Activated CD4-positive, CD25-positive, alpha-beta regulatory T cell treated with anti-CD3 and anti-CD28 coated beads, Interleukin-2, amount 50 U/mL, for 72 hours (primary cell): ENCODE measurements around the gene BMAL1.

Source experiments
- DNase-seq: peaks from one replicate; pipeline ENCODE4 v3.0.0; 2021

The BMAL1 gene

DNA sequence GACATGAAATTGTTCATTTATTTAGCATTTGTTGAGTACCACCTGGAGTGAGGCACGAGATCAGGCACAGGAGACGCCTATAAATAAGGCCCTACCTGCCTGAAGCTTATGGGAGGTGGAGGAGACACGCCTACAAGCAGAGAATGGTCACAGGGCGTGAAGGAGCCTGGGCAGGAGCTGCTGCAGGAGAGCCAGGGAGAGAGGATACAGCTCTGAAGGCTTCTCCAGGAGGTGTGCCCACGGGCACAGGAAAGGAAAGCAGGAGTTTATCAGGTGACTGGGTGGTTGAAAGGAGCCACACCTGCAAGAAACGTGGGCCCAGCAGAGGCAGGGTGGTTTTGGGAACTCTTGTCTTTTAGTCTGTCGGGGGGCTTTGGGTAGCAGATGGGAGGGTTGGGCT is 70.3 kb downstream of the BMAL1 start:
- no peak for DNase-seq

DNA sequence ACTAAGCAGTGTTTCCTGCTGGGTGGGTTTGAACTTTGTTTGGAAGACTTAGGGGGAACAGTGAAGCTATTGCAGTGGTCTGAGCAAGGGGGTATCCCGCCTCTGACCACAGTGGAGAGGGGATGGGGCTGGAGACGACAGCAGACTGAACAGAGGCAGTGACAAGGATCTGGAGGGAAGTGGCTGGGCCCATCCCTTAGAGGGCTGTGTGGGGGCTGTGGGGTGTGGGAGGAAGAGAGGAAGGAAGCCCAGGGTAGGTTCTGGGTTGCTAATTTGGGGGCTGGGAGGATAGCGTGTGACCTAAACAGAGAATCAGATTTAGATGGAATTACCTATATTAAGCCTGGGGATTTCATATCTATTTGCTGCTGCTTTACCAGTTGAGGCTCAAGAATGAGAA is 70.7 kb downstream of the BMAL1 start:
- DNase-seq, result no peak

DNA sequence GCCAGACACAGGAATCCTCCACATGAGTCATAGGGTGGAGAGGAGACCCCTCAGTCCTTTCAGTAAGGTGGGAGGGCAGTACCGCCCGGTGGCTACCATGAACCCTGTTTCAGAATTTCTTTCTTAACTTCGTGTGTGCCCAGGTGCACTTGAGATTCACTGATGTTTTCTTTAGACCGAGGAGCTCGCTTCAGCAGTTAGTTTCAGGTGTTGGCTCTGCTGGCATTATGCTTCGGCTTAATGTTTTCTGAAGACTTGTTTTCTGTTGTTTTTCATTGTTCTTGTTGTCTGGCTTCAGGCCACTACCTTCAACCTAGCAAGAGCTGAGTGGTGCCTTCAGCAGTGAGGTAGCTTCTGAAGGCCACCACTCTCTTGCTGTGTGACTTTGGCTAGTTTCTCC is 71.5 kb downstream of the BMAL1 start:
- DNase-seq, result no peak

DNA sequence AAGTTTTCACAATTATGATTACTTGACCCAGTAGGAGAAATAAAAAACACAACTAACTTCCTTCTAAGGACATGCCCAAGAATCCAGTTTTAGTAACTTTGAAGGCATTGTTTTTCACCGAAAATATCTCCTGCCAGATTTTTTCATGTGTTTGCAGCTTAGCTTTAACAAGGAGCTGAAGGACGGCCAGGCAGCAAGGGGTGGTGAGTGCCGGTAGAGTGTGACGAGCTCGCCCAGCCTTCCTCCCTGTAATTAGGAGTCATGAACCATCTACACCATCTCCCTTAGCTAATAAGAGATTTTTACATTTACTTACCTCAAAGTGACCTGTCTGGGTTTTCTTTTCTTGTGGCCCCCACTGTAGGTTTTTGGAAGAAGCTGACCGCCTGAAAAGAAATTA is 72.0 kb downstream of the BMAL1 start:
- no peak for DNase-seq

DNA sequence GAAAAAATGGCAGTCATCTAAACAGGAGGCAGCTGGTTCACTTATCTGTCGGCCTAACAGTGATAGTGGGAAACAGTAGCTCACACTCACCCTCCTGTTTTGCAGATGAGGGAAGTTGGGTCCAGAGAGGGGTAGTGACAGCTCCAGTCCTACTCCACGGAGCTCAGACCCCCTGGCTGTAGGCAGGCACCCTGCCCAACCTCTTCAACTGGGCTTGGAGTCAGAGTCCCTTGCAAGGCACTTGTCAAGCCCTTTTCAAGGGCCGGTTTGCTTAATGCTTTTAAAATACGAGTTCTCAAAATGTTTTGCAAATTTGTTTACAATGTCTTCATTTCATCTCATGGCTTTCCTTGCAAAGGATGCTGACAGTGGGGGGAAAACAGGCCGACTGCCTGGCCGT is 75.1 kb downstream of the BMAL1 start:
- DNase-seq, result no peak

DNA sequence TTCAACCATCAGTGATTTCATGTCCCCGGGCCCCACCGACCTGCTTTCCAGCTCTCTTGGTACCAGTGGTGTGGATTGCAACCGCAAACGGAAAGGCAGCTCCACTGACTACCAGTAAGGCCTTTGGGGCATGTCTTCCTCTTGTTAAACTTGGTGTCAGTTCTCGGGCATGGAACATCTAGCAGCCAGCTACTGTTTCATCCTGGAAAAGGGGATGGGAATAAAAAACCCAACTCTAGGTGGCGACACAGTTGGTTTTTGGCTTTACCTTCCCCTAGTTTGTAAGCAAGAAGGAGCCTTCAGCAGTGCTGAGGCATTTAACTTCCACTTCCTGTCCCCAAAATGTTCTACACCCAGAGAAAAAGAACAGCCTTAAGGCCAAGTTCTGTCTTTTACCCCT is 76.7 kb downstream of the BMAL1 start:
- DNase-seq, result no peak

DNA sequence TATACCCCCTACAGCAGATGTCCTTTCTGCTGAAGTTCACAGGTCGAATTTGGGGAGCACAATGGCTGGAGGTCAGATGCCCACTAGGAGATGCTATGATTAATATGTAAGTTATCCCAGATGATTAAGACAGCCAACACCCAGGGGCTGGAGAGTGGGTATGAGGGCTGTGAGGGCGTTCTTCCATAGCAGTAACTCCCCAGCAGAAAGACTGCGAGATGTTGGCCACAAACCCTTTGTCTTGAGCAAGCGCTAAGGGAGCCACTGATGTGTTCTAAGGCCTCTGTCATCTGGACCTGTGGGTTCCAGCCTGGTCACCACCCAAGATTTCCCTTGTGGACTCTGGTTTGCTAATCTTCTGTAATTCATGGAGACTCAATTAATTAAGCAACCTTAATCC is 77.6 kb downstream of the BMAL1 start:
- no peak for DNase-seq

DNA sequence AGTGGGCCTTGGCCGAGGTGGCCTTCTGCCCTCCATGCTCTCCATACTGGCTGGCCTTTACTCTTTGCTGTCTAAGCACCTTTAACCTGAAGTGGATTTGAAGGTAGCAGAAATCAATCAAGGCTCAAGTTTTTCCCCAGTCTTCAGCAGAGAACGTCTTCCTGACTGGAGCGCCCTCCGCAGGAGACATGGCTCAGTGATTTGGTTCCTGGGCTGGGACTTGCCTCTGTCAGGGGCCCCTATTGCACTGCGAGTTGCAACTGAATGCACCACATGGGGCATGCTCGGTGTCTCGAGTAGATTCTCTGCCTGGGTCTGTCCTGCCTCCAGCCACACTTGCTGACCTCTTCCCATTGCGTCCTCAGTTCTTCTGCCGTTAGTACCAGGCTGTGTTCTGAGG is 79.6 kb downstream of the BMAL1 start:
- no peak for DNase-seq

DNA sequence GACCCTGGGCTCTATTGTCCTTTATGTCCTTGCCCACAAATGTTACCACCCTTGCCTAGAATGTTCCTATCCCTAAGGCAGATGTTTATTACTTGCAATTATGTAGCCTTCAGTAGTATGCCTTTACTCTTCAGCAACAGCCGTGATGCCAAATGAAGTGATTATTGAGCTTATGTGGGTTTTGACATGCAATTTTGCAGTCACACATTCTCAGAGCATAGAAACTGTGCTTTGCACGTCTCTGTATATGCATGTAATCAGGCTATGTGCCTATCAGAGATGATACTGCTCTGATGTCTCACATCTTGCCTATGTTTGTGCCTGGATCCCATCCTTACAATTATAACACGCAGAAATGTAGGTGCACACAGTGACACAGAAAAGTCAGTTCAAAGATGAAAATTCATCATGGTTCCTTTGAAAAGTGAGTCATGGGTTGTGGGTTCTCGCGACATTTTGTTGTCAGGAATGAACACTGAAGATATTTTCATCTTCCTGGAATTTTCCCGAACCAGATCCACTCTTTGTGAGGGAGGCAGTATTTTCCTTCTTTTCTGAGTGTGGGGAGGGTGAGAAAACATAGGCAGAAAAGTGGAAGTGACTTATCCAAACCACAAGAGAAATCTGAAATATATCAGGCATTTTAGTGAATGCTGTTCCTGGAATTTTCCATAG is 81.1 kb downstream of the BMAL1 start:
- no peak for DNase-seq

DNA sequence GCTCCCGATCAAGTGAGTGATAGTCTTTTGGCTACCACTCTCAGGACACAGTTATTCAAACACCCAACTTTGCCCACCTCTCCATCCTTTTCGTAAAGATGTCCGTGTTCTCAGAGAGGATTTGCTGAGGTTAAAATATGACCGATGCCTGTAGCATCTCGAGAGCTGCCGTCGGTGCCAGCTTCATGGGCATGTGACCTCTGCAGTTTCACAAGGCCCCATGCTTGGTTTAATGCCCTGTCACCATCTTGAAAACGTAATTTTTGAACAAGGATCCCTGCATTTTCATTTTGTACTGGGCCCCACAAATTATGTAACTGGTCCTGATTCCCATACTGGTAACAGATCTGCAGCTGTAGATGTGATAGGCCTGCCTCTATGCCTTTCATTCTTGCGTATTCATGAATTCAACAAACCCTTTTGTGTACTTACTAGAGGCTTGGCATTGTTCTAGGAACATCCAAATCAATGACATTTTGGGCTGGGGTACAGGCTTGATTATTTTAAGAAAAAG is 85.1 kb downstream of the BMAL1 start:
- no peak for DNase-seq

DNA sequence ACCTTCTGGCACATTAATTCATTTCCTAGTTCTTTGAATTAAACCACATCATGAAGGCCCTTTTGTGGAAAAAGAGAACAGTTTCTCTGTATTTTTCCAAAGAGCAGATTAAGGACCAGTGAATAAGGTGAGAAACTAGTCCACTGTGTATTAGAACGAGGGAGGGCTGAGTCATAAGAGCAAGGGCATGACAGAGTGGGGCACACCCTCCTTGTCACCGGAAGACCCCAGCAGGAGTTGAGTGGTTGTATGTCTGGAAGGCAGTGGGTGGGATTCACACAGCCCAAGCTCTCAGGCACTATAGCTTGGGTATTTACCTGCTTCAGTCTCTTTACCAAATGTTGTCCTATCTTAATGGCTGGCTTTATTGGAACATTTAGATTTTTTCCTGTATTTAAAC is 86.8 kb downstream of the BMAL1 start:
- DNase-seq, result no peak

DNA sequence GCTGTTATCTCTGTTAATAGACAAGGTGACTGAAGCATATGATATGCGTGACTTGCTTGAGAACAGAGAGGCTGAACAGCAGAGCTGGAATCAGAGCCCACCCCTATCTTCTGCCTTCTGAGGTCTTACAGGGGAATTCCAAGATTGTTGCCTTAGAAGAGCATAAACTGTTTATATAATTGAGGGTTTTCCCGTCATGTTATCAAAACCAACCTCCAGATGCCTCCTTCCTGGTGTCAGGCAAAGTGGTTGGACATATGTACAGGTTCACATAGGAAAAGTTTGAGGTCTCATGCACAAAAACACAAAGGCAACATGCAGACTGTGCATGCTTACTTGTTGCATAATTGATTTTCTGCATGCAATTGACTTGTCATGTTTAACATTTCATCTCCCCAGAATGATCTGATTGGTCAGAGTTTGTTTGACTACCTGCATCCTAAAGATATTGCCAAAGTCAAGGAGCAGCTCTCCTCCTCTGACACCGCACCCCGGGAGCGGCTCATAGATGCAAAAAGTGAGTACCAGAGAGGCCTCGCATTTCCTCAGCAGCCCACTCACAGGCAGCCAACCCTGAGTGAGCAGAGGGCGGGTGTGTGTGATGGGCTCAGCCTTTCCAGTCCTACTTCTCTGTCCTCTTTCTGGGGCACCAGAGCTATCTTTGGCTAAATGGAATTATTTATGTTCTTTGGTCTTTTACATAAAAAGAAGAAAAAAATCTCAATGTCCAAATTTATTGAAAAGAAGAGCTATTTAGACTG is 88.9 kb downstream of the BMAL1 start:
- DNase-seq, result no peak

DNA sequence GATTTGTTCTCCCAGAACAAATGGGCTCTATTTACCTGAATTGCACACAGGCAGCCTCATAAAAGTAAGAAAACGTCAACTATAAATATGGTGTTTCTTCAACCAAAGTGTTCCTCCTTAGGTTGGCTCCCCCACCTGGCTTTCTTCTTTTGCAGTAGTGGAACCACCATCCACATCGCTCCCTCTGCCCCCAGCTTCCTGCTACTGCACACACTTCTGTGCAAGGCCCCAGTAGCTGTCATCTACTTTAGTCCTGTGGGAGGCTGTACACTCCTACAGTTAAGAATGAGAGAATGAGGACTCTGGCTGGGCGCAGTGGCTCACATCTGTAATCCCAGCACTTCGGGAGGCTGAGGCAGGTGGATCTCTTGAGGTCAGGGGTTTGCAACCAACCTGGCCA is 89.5 kb downstream of the BMAL1 start:
- no peak for DNase-seq

DNA sequence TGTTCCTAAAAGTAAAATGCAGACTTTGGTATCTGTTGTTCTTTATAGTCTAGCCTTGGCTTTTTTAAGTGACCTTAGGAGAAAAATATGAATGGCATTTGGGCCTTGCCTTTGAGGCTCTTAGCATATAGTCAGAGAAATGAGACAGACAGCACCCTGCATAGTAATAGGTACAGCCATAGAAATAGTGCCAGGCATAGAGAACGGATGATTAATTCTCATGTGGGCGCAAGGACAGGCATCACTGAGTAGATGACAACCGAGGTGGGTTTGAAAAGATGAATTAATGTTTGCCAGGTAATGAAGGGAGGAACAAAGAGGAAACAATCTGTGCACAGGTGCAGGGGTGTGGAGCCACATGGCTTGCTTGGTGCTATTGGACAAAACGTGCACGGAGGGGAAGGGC is 90.5 kb downstream of the BMAL1 start:
- DNase-seq, result no peak

DNA sequence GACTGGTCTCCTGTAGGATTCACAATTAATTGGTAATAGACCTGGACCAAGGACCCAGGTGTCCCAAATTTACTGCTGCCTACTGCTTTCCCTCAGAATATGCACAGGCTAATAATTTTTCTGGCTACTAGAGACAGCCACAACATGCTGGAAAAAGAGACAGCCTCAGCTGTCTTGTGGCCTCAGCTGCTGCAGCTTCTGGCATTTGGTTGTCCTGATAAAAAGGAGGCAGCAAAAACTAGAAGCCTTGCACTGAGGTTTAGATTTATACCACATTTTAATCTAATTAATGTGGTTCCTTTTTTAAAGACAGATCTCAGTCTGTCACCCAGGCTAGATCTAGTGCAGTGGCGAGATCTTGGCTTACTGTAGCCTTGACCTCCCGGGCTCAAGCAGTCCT is 95.6 kb downstream of the BMAL1 start:
- no peak for DNase-seq

DNA sequence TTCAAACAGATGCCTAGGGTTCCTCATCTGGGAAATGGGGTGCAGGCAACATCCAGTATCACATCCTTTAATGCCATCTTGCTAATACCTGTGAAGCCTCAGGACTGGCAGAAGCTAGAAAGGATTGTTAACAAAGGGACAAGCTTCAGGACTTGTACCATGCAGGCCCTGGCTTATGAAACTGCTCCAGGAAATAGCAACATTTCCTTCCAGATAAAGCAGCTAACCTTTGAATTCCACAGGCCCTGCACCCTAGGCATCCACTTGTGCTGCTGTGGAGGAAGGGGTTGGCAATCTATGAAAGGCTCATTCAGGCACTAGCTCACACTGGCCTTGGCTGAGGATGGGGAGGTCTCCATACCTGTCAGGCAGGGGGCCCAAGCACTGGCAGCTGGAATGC is 98.2 kb downstream of the BMAL1 start:
- no peak for DNase-seq

DNA sequence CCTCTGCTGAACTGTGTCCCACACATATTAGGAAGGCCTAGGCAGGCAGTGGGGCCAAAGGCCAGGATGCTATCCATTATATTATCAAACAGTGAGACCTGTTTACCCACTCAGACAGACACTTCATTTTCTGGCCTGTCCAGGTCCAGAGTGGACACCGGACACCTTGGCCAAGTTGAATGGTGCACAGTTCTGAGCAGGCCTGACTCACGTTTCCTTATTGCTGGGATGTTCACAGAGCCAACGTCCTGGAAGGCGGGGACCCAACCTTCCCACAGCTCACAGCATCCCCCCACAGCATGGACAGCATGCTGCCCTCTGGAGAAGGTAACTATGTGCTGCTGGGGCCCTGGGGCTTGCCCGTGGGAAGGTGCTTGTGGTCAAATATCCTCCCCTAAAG is 98.8 kb downstream of the BMAL1 start:
- no peak for DNase-seq

DNA sequence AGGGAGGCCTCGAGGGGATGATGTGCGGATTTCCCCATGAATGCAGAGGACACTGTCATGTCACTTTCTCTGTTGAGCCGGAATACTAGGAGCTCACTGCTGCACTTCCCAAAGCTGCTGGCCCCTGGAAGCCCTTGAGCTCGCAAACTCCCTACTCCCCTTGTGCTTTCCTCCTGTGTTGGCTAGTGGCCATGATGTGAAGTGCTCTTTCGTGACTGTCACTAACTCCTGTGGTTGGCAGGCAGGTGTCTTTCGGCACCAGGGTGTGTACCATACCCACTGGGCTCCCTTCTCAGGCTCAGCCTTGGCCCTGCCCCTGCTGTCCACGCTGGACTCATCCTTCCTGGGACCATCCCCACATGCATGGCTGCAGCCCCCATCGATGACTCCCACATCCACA is 99.2 kb downstream of the BMAL1 start:
- DNase-seq, result no peak

DNA sequence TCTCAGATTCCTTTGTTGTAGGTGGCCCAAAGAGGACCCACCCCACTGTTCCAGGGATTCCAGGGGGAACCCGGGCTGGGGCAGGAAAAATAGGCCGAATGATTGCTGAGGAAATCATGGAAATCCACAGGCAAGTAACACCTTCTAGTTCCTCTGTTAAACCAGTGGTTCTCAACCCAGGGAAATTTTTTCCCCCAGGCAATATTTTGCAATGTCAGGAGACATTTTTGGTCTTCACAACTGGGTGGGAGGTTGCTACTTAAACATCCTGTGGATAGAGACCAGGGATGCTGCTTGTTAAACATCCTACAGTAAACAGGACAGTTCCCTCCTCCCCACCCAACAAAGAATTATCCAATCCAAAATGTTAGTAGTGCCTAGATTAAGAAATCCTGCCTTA is 100.7 kb downstream of the BMAL1 start:
- no peak for DNase-seq

DNA sequence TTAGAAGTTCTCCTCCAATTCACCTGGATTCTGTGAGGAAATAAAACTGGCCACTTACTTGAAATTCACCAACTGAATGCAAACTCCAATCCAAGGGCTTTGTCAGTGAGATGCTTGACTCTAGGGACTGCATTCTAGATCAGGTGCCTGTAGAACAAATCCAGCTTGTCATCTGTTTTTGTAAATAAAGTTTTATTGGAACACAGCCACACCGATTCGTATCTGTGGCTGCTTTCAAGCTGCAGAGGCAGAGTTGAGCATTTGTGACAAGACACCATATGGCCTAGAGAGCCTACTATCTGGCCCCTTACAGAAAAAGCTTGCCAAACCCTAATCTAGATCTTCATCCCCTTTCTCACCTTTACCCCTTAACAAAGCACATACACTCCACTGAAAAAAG is 103.1 kb downstream of the BMAL1 start:
- DNase-seq, result no peak

DNA sequence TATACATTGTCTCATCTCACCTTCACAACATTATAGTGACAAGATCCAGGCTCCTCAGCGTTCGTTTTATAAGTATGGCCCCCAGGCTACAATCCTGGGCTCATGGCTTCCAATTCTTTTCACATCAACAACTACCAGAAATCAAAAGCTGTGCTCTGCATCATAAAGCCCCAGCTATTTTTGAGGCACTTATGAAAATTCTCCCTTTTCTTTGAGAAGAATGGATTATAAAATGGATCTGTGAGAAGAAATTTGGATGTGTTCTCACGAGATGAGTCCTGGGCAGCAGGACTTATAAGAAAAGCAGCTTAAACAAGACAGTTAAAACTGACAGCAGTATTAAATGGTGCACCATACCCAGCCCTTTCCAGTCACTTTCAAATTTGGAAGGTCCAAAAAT is 105.2 kb downstream of the BMAL1 start:
- no peak for DNase-seq

DNA sequence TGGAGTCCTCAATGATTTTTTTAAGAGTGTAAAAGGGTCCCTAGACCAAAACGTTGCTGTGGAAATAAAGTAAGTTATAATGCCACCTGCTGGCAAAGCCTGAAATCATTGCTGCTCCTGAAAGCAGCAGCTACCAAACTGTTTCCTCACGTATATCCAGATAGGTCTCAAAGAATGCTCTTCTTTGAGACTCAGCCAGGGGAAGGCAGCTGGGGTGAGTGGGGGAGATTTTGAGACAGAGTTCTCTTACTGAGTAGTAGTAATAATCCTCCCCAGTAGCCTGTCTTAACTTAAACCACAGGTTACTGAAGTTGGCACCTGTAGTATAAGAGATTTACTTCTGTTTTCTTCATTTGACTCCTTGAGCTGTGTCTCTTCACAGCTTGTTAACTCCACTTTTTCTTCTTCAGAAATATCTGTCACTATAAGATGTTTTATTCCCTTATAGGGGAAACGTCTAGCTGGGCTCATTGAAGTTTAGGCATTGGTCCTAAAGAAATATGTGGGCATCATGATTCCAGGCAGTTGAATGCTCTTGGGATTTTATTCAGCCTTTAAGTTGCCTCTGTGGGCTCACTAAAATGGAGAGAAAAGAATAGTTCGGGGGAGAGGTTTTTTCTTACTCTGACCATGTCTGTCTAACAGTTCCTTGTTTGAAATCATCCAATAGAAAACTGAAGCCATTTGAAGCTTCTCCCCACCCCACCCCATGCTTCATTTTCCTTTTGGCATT is 107.5 kb downstream of the BMAL1 start:
- no peak for DNase-seq

DNA sequence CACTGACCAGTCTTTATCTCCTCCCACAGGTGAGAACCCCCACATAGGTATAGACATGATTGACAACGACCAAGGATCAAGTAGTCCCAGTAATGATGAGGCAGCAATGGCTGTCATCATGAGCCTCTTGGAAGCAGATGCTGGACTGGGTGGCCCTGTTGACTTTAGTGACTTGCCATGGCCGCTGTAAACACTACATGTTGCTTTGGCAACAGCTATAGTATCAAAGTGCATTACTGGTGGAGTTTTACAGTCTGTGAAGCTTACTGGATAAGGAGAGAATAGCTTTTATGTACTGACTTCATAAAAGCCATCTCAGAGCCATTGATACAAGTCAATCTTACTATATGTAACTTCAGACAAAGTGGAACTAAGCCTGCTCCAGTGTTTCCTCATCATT is 109.0 kb downstream of the BMAL1 start:
- no peak for DNase-seq

DNA sequence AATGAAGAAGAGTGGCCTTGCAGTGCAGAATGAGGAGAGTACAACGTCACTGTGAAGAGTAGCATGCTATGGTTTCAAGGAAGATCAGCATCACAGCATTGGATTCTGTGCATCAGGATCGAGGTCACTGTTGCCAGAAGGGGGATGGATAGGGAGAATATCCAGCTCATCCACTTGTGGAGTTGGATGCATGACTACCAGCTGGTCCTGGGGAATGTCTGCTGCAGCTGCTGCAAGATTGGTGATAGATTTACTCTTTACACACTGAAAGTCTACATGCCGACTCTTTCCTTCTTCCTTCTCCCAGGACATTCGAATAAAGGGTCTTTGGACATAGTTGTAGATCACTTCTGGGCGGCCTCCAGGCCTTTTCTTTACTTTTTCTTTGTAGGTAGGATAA is 111.2 kb downstream of the BMAL1 start:
- DNase-seq, result no peak
